Activated naive CD8-positive, alpha-beta T cell treated with anti-CD3 and anti-CD28 coated beads, Interleukin-2, amount 10 ng/mL, durations not matched to agents 7 days and 5 days (primary cell): Measurements from ENCODE around the gene CEP126. TPM values are rescaled to one million over a fixed set of nuclear protein-coding genes. Genes with fewer than 3 reads are reported as not detected.
A peak's percentile ranks its signal among the peaks of the same experiment; 100 is the strongest.

Source experiments
- ATAC-seq: fragments of 150-1000 bp; cut with Tn5 transposase; one replicate; pipeline ENCODE4 v1.10.0; 2021; ENCODE audit warnings: low read depth, moderate library complexity
- POLR2A ChIA-PET: fragments of 350-600 bp; sonication (Branson Sonifier 250); formaldehyde crosslinking; loops from one replicate; lab custom pipeline; 2021; ENCODE audit warnings: antibody characterized with exemption; lab: Charles Lee
- DNase-seq: peaks from one replicate; pipeline ENCODE4 v3.0.0; 2021
- H3K27ac Mint-ChIP-seq: one replicate; pipeline ENCODE4 v1.8.0; 2022; ENCODE audit warnings: mild to moderate bottlenecking, mixed read lengths
- H3K27me3 Mint-ChIP-seq: one replicate; pipeline ENCODE4 v1.8.0; 2022; ENCODE audit warnings: mild to moderate bottlenecking, moderate library complexity, mixed read lengths
- H3K36me3 Mint-ChIP-seq: one replicate; pipeline ENCODE4 v1.8.0; 2021; ENCODE audit warnings: mild to moderate bottlenecking, mixed read lengths
- H3K4me1 Mint-ChIP-seq: one replicate; pipeline ENCODE4 v1.8.0; 2021; ENCODE audit warnings: mixed read lengths
- H3K4me3 Mint-ChIP-seq: one replicate; pipeline ENCODE4 v1.8.0; 2022; ENCODE audit warnings: mild to moderate bottlenecking, moderate library complexity, mixed read lengths
- H3K9me3 Mint-ChIP-seq: one replicate; pipeline ENCODE4 v1.8.0; 2021; ENCODE audit warnings: mixed read lengths
- total RNA-seq, 2 experiments: library from RNA; stranded (reverse); gene quantifications; one replicate each; pipeline ENCODE4 v1.2.3, GENCODE V29; 2021

Gene CEP126
- total RNA-seq: 1 to 10 TPM; 1.5 to 2.1 TPM

GRCh38 chr11:101914738-101915426, at the start of gene CEP126:
Gene CEP126, plus strand, starts transcription at chr11:101915010. Its CDS starts 275 bp downstream, at chr11:101915285.
- DNase-seq: peak; percentile 93
- H3K4me3 Mint-ChIP-seq: peak within 1 kb of the TSS; percentile 91
- H3K4me1 Mint-ChIP-seq: peaks cover 11% of the 10 kb centered on the region
- peak within 1 kb of the TSS; percentile 83 for H3K27ac Mint-ChIP-seq
- H3K9me3 Mint-ChIP-seq: no peaks in the 10 kb centered on the region
- no peaks in the 10 kb centered on the region for H3K36me3 Mint-ChIP-seq
- peak; percentile 93 for ATAC-seq
- POLR2A ChIA-PET: no interaction called here
- peaks cover 3% of the 10 kb centered on the region for H3K27me3 Mint-ChIP-seq

- H3K9me3 Mint-ChIP-seq: no peaks in the 10 kb centered on the region
- peaks cover 11% of the 10 kb centered on the region for H3K27me3 Mint-ChIP-seq
- no peak for DNase-seq
- no peak overlapping the region for H3K4me3 Mint-ChIP-seq
- no peaks in the 10 kb centered on the region for H3K4me1 Mint-ChIP-seq
- no peaks in the 10 kb centered on the region for H3K36me3 Mint-ChIP-seq
- POLR2A ChIA-PET: no interaction called here
- ATAC-seq: no peak
- no peak overlapping the region for H3K27ac Mint-ChIP-seq
These were observed 48.0 kb upstream of the CEP126 start for GRCh38 chr11:101866619-101867491.

GRCh38 chr11:101867951-101868350, 46.9 kb upstream of the CEP126 start:
- ATAC-seq (no peak), DNase-seq (no peak)
- Mint-ChIP-seq H3K36me3 (no peaks in the 10 kb centered on the region), H3K4me1 (no peaks in the 10 kb centered on the region), H3K27me3 (peaks cover 11% of the 10 kb centered on the region), H3K9me3 (no peaks in the 10 kb centered on the region), H3K4me3 (no peak overlapping the region), H3K27ac (no peak overlapping the region)
- POLR2A ChIA-PET: no interaction called here

- POLR2A ChIA-PET: no interaction called here
- DNase-seq: no peak
- Mint-ChIP-seq H3K4me1 (no peaks in the 10 kb centered on the region), H3K27me3 (peaks cover 5% of the 10 kb centered on the region), H3K27ac (no peak overlapping the region), H3K4me3 (no peak overlapping the region), H3K36me3 (no peaks in the 10 kb centered on the region), H3K9me3 (no peaks in the 10 kb centered on the region)
- no peak for ATAC-seq
These were observed 44.3 kb upstream of the CEP126 start for GRCh38 chr11:101870510-101870909.

GRCh38 chr11:101872171-101872882, 42.5 kb upstream of the CEP126 start:
- DNase-seq: no peak
- POLR2A ChIA-PET: no interaction called here
- H3K4me1 Mint-ChIP-seq: no peaks in the 10 kb centered on the region
- H3K27me3 Mint-ChIP-seq: peaks cover under 1% of the 10 kb centered on the region
- no peak overlapping the region for H3K4me3 Mint-ChIP-seq
- no peaks in the 10 kb centered on the region for H3K36me3 Mint-ChIP-seq
- H3K27ac Mint-ChIP-seq: no peak overlapping the region
- ATAC-seq: no peak
- H3K9me3 Mint-ChIP-seq: no peaks in the 10 kb centered on the region

- POLR2A ChIA-PET: no interaction called here
- H3K27ac Mint-ChIP-seq: no peak overlapping the region
- no peaks in the 10 kb centered on the region for H3K4me1 Mint-ChIP-seq
- no peak overlapping the region for H3K4me3 Mint-ChIP-seq
- no peaks in the 10 kb centered on the region for H3K36me3 Mint-ChIP-seq
- DNase-seq (no peak), ATAC-seq (no peak)
- H3K9me3 Mint-ChIP-seq: no peaks in the 10 kb centered on the region
- peaks cover 4% of the 10 kb centered on the region for H3K27me3 Mint-ChIP-seq
These were observed 34.6 kb upstream of the CEP126 start for GRCh38 chr11:101880222-101880621.

- Mint-ChIP-seq H3K4me1 (no peaks in the 10 kb centered on the region), H3K9me3 (no peaks in the 10 kb centered on the region), H3K4me3 (no peak overlapping the region), H3K27me3 (peaks cover 6% of the 10 kb centered on the region), H3K27ac (no peak overlapping the region), H3K36me3 (no peaks in the 10 kb centered on the region)
- DNase-seq (no peak), ATAC-seq (no peak)
- POLR2A ChIA-PET: no interaction called here
These were observed 33.2 kb upstream of the CEP126 start for GRCh38 chr11:101881586-101881985.

- no peaks in the 10 kb centered on the region for H3K9me3 Mint-ChIP-seq
- H3K36me3 Mint-ChIP-seq: no peaks in the 10 kb centered on the region
- ATAC-seq (no peak), DNase-seq (no peak)
- no peaks in the 10 kb centered on the region for H3K4me1 Mint-ChIP-seq
- H3K4me3 Mint-ChIP-seq: no peak overlapping the region
- H3K27ac Mint-ChIP-seq: no peak overlapping the region
- POLR2A ChIA-PET: no interaction called here
- H3K27me3 Mint-ChIP-seq: peaks cover 10% of the 10 kb centered on the region
These were observed 29.2 kb upstream of the CEP126 start for GRCh38 chr11:101885631-101886030.

GRCh38 chr11:101889767-101890166, 25.0 kb upstream of the CEP126 start:
- no peak for DNase-seq
- POLR2A ChIA-PET: no interaction called here
- H3K4me1 Mint-ChIP-seq: no peaks in the 10 kb centered on the region
- H3K27ac Mint-ChIP-seq: no peak overlapping the region
- no peaks in the 10 kb centered on the region for H3K36me3 Mint-ChIP-seq
- ATAC-seq: no peak
- H3K27me3 Mint-ChIP-seq: peaks cover 13% of the 10 kb centered on the region
- no peak overlapping the region for H3K4me3 Mint-ChIP-seq
- no peaks in the 10 kb centered on the region for H3K9me3 Mint-ChIP-seq

GRCh38 chr11:101894505-101894904, 20.3 kb upstream of the CEP126 start:
- no peak overlapping the region for H3K27ac Mint-ChIP-seq

GRCh38 chr11:101907815-101908214, 7.0 kb upstream of the CEP126 start:
- POLR2A ChIA-PET: no interaction called here
- Mint-ChIP-seq H3K27me3 (peaks cover 13% of the 10 kb centered on the region), H3K36me3 (no peaks in the 10 kb centered on the region), H3K4me1 (no peaks in the 10 kb centered on the region), H3K4me3 (no peak overlapping the region), H3K9me3 (no peaks in the 10 kb centered on the region), H3K27ac (no peak overlapping the region)
- DNase-seq (no peak), ATAC-seq (no peak)

More at GRCh38 chr11:101894505-101894904, 20.3 kb upstream of the CEP126 start:
- H3K9me3 Mint-ChIP-seq: no peaks in the 10 kb centered on the region
- DNase-seq (no peak), ATAC-seq (no peak)
- H3K4me1 Mint-ChIP-seq: no peaks in the 10 kb centered on the region
- POLR2A ChIA-PET: no interaction called here
- H3K4me3 Mint-ChIP-seq: no peak overlapping the region
- no peaks in the 10 kb centered on the region for H3K36me3 Mint-ChIP-seq
- H3K27me3 Mint-ChIP-seq: peaks cover 19% of the 10 kb centered on the region

- no peaks in the 10 kb centered on the region for H3K4me1 Mint-ChIP-seq
- POLR2A ChIA-PET: no interaction called here
- DNase-seq (no peak), ATAC-seq (no peak)
- no peak overlapping the region for H3K27ac Mint-ChIP-seq
- H3K36me3 Mint-ChIP-seq: no peaks in the 10 kb centered on the region
- peaks cover 9% of the 10 kb centered on the region for H3K27me3 Mint-ChIP-seq
- no peak overlapping the region for H3K4me3 Mint-ChIP-seq
- H3K9me3 Mint-ChIP-seq: no peaks in the 10 kb centered on the region
These were observed 5.7 kb upstream of the CEP126 start for GRCh38 chr11:101909087-101909486.

GRCh38 chr11:101912823-101913284, 2.0 kb upstream of the CEP126 start:
- Mint-ChIP-seq H3K4me3 (no peak overlapping the region), H3K9me3 (no peaks in the 10 kb centered on the region), H3K27ac (no peak overlapping the region), H3K4me1 (peaks cover 11% of the 10 kb centered on the region), H3K36me3 (no peaks in the 10 kb centered on the region), H3K27me3 (peaks cover 3% of the 10 kb centered on the region)
- POLR2A ChIA-PET: no interaction called here
- DNase-seq (no peak), ATAC-seq (no peak)
